ENCODE measurements around the gene COQ9.

DNA sequence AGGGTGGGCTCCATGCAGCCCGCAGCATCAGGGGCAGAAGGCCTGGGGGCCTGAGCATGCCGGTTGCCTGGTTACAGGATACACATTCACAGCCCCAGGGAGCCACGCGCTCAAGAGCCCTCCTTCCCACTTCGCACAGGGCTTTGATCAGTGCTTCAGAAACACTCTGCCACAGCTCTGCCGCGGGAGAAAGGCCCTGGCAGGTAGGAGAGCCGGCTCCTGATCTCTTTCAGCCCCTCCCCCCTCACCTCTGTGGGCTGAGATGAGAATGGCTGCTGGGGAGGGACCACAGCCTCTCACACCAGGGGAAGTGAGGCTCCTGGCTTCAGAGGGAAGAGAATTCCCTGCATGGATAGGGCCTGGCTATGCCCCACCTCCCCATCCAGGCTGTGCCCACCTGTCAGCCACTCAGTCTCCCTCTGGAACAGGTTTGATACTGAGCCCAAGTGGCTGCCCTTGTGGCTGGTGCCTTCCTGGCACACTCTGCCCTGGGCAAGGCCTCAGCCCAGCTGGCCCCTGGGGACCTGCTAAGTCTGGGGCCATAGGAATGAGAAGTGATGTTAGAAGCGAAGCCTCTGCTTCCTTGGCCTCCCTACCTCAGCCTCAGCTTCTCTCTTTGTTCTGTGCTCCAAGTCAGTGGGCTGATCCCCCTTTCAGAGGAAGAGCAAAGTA lies 30.4 kb downstream of the COQ9 start:
- TF ChIP-seq, protein P1, sequence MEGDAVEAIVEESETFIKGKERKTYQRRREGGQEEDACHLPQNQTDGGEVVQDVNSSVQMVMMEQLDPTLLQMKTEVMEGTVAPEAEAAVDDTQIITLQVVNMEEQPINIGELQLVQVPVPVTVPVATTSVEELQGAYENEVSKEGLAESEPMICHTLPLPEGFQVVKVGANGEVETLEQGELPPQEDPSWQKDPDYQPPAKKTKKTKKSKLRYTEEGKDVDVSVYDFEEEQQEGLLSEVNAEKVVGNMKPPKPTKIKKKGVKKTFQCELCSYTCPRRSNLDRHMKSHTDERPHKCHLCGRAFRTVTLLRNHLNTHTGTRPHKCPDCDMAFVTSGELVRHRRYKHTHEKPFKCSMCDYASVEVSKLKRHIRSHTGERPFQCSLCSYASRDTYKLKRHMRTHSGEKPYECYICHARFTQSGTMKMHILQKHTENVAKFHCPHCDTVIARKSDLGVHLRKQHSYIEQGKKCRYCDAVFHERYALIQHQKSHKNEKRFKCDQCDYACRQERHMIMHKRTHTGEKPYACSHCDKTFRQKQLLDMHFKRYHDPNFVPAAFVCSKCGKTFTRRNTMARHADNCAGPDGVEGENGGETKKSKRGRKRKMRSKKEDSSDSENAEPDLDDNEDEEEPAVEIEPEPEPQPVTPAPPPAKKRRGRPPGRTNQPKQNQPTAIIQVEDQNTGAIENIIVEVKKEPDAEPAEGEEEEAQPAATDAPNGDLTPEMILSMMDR (IDR thresholded peaks at IDR 0.05): no peak
- TF ChIP-seq POLR2A (IDR thresholded peaks at IDR 0.05): no peak
